Dermis microvascular lymphatic vessel endothelial cell (primary cell): ENCODE results near the gene ARHGEF3. TPM values are rescaled to one million over a fixed set of nuclear protein-coding genes. Genes with fewer than 3 reads are reported as not detected.

Source experiments
- DNase-seq, 2 donors: peaks; one replicate each; pipeline versions ENCODE4 v3.0.0 to v3.0.0-alpha.2; 2010; ENCODE audit warnings: low read depth in 2 of 2
- total RNA-seq: library from RNA; depleted of rRNA; stranded (reverse); fragments of >200 nt; gene quantifications from 2 replicates; pipeline ENCODE4 v1.2.1, GENCODE V29; 2014

Gene ARHGEF3
- total RNA-seq, 1 donor from 2014 or later: 8.3 TPM

GRCh38 chr3:56823421-56823926 is 21.7 kb upstream of the ARHGEF3 start:
- DNase-seq: no peak

GRCh38 chr3:56822501-56822900 is 20.8 kb upstream of the ARHGEF3 start:
- DNase-seq: no peak

GRCh38 chr3:56819016-56819809 is 17.5 kb upstream of the ARHGEF3 start:
- no peak for DNase-seq

DNA sequence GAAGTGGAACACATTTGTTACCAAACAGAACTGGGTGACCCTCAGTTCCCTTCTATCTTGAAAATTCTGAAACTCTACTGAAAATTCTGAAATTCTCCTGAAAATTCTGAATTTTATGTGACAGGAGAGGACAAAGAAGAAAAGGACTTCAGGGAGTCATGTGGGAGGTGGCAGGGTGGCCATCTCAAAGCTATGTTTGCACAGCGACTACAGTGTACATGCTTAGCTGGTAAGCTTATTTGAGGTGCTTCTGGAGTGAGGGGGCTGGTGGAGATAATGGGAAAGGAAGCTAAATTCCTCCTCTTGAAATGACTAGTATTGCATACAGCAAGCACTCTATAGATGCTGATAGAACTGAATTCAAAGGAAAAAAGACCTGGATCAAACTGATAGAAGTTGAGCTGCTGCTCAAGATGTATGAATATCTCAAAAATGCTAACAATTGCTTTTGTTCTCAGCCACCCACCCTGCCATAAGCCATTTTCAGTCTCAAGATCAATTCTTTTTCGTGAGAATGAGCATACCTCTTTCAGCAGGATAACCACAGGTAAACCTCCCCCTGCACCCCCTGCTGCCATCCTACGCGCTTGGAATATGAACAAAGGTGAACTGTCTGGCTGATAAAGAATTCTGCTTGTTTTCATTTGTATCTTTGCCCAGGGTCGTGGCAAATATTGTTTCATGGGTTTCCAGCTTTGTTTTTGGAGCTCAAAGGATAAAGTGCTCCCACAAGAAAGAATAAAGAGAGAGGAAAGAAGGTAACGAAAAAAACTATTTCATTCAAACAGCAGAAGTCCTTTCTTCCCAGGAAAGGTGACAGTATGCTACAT is 16.6 kb upstream of the ARHGEF3 start:
- DNase-seq: no peak

DNA sequence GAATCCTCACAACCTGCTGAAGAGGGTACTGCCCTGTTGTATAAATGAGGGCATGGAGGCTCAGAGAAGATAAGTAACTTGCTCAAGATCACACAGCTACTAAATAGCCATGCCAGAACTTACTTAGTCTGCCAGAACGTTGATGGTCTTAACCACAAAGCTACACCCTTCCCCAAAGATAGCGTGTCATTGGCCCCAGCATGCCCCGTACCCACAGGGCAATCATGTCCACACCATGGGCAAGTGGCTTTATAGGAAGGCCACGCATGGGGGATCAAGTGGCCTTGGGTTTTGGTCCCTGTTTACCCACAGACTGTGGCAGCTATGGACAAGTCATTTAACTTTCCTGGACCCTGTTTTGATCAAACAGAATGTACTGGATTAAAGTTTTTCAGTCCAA is 15.9 kb upstream of the ARHGEF3 start:
- no peak for DNase-seq

GRCh38 chr3:56816061-56816460 is 14.3 kb upstream of the ARHGEF3 start:
- DNase-seq: no peak

GRCh38 chr3:56815589-56815988 is 13.8 kb upstream of the ARHGEF3 start:
- no peak for DNase-seq

DNA sequence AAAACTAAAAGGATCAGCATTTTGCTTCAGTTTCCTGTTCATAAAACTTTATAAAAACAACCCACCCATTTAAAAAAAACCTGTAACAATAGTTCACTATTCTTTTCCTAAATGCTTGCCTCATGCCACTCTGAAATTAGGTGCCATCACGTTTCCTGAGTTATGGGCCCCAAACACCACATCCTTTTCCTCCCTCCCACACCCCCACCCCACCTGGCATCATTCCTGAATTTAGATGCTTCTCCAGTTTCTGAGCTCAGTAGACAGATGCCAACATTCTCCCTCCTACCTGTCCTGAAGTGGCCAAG is 11.9 kb upstream of the ARHGEF3 start:
- peak; percentile 24 to 30 for DNase-seq

DNA sequence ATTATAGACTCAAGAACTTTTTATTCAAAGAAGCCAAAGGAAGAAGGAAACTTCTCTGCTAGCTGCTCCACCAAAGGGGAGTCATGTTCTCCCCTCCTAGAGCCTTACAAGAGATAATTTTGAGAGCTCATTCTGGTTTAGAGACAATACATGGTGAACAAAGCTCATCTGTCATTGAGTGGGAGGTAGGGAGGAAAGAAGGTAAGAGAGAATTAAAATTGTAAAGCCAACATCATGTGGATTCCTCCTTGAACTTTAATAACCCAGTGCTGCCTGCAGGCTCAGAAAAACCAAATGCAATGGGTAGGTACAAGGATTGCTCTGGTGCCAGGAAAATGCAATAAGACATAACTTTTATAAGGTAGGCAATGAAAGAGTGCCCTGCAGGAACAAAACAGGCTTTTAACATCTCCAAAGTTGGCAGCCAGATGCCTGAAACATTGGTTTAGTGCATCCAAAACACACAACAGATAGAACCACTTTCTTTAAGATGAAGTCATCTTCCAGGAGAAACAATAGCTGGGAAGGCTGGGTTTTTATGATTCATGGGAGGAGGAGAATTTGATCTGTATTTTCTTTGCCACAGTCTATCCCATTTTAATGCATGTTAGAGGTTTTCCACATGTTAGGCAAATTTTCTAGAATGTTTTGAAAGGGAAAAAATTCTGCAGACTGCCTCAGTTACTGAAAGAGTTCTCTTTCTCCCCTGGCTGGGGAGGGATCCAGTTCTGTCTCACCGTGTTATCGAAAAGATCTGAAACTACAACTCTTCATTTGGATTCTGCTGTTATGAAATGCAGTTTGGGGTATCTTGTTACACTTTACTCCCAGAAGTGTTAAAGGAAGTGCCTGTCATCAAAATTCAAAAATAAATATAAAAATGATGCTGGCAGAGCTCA is 11.3 kb upstream of the ARHGEF3 start:
- peak in 1 of 2 donors; percentile 55 for DNase-seq

GRCh38 chr3:56811546-56812202 is 9.9 kb upstream of the ARHGEF3 start:
- no peak for DNase-seq

DNA sequence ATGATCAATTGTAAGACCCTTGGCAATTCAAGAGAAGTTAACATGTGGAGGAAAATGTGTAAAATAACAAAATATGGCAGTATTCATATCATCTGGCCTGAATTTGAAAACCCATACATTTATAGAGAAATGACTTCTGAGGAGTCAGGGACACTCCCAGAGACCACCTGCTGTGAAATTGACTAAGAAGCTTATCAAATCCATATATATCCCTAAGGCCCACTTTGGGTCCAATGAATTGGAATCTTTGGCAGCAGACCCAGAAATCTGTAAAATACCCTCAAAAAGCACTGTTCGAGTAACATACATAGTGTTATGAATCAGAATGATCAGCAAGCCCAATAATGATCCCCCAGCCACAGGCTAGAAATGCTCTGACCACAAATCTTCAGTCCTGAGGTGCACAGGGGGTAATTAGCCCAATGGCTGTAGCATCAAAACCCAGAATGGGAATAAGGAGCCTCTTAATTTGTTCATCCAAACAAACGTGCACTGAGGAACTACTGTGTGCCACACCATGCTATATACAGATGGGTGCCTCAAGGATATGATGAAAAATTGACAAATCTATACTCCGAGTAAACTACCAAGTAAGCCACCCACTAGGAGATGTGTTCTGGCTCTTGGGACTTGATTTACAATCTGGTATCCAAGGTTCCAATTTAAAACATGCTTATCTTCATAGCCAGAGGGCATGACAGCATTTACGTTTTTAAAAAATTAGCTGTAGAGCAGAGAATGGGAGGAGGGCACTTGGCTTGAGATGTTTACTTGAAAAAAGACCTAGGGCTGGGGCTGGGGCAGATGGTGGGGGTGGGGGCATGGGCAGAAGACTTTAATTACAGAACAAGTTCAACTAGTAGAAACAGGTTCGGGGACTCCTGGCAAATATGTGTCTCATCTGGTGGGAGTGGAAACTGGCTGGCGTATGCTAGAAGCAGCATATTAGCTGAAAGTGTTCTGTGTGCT is 9.1 kb upstream of the ARHGEF3 start:
- DNase-seq: no peak

- DNase-seq: no peak
These were observed 4.7 kb upstream of the ARHGEF3 start for GRCh38 chr3:56806407-56806806.

- DNase-seq: no peak
These were observed 1.0 kb upstream of the ARHGEF3 start for GRCh38 chr3:56802790-56803189.

GRCh38 chr3:56802378-56802745 is 613 bp upstream of the ARHGEF3 start:
- DNase-seq: no peak

DNA sequence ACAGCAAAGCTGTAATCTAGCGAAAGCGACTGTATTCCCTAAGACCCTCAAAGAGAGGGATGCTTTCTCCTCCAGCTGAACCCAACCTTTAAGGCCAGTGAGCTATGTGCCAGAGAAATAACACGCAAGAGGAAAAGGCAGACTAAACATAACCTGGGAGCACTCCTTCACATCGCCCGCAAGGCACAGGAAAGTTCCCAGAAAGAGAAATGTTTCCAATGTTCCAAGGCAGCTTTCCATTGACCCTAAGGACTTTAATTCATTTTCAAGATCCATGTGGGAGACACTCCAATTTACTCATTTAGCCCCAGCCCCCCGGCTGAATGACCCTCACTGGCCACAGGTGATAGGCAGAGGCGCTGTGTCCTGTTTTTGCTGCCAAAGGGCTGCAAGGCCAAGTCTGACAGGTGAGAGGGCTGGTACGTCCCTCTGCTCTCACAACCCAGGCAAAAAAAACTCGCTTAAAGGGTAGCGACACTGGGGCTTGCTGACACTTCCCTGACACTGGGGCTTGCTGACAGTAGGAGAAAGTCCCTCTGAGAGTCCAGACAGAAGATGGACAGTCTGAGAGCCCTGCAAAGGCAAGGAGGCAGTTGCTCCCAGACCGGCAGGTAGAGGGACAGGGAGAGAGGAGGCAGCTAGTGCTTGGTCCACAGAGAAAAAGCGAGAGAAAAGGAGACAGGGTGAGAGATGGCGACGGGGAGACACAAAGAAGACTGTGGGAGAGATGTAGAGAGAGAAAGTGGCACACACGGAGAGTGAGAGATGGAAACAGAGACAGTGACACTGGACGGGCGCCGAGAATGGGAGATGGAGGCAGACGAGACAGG is 702 bp downstream of the ARHGEF3 start:
- no peak for DNase-seq

DNA sequence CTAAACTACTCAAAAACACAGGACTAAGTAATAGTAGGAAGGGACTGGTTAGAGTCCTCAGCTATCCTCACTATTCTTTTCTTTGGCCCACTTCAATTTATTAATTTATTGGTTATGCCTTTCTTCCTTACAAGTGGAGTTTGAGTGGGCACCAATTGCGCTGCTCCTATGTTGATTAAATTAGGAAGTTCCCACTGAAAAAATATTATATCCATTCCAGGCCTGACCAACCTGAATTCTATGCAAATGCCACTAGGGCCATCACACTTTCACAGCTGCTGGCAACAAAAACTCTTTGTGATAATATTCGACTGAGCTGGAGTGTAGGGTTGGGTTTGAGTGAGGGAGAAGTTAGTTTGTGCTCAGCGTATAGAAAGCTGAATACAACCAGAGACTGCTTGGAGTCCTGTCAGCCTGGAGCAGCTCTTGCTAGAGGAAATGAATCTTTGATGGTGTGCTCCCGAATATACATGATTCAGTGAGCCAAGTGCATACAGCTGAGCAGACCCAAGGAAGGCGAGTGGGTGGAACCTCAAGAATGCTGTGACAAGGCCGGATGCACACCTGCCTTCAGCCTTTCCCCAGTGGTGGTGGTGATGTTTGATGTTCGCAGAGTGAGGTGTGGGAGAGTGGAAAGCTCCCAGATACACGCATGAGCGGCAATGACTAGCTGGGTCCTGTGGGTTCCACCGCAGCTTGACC is 1.5 kb downstream of the ARHGEF3 start:
- DNase-seq: peak in 1 of 2 donors; percentile 30

- DNase-seq: peak; percentile 73 to 80
These were observed 2.4 kb downstream of the ARHGEF3 start for GRCh38 chr3:56799251-56799882.

DNA sequence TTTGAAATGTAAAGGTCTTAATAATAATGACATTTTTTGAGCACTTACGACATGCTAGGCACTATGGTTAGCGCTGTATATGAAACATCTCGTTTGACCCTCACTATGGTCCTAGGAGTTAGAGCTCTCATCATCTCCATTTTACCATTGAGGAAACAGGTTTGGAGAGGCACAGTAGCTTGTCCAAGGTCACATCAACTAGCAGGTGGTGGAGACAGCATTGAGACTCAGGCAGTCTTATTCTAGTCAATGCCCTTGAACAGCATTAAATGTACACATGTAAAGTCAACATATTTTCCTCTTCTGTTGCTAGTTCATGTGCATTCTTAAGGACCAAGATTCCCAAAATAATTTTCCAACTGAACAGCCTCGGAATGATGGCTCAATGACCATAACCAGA is 4.8 kb downstream of the ARHGEF3 start:
- no peak for DNase-seq
